A549 (cell line): ENCODE measurements around the gene CYP4X1.

Source experiments
- CHD2 ChIP-seq: fragments of 150-350 bp; IDR thresholded peaks from 2 replicates; pipeline ENCODE4 v1.6.1; 2014; ENCODE audit warnings: low read length; ENCODE audit not compliant: partially characterized antibody
- ELK1 ChIP-seq: fragments of 150-350 bp; IDR thresholded peaks from 2 replicates; pipeline ENCODE4 v1.6.1; 2014; ENCODE audit warnings: low read depth, mild to moderate bottlenecking, low read length
- EP300 ChIP-seq, 2 experiments: fragments of >200 bp; sonication (Bioruptor Twin); formaldehyde crosslinking; IDR thresholded peaks; 2 replicates in 1 of 2; 3 replicates in 1 of 2; pipeline ENCODE4 v1.6.1; 2016 to 2017
- HMGXB4 ChIP-seq: fragments of 250-450 bp; sonication (Bioruptor Pico); IDR thresholded peaks from 2 replicates; pipeline ENCODE4 v1.5.0; 2021; ENCODE audit warnings: mild to moderate bottlenecking, moderate library complexity, borderline replicate concordance
- JUN ChIP-seq, 2 experiments: fragments of >200 bp; sonication (Bioruptor Twin); formaldehyde crosslinking; IDR thresholded peaks; 2 replicates in 1 of 2; 3 replicates in 1 of 2; pipeline ENCODE4 v1.6.1; 2016 to 2017
- MAZ ChIP-seq: fragments of 150-350 bp; IDR thresholded peaks from 2 replicates; pipeline ENCODE4 v1.6.1; 2014; ENCODE audit warnings: antibody characterized with exemption, low read depth, low read length, borderline replicate concordance
- NPAS2 ChIP-seq: fragments of 250-450 bp; sonication (Bioruptor Pico); IDR thresholded peaks from 2 replicates; pipeline ENCODE4 v1.8.0; 2022; ENCODE audit warnings: mild to moderate bottlenecking, moderate library complexity, borderline replicate concordance
- POLR2A ChIP-seq: IDR thresholded peaks from 2 replicates; pipeline ENCODE4 v1.6.1; 2012; ENCODE audit warnings: mild to moderate bottlenecking, low read length
- POLR2AphosphoS2 ChIP-seq: conservative IDR thresholded peaks from 2 replicates; pipeline ENCODE4 v1.6.1; 2012; ENCODE audit warnings: low read length, improper control_type of control experiment, inconsistent platforms
- RCOR1 ChIP-seq: fragments of 150-350 bp; IDR thresholded peaks from 2 replicates; pipeline ENCODE4 v1.6.1; 2014; ENCODE audit warnings: antibody characterized with exemption, low read length, low read depth
- RFX5 ChIP-seq: fragments of 450-650 bp; IDR thresholded peaks from 2 replicates; pipeline ENCODE4 v1.7.1; 2014; ENCODE audit warnings: antibody characterized with exemption, mild to moderate bottlenecking, moderate library complexity
- USF2 ChIP-seq: fragments of 450-650 bp; IDR thresholded peaks from 2 replicates; pipeline ENCODE4 v1.6.1; 2014; ENCODE audit warnings: antibody characterized with exemption
- ZNF302 ChIP-seq: fragments of 250-450 bp; sonication (Bioruptor Pico); IDR thresholded peaks from 2 replicates; pipeline ENCODE4 v1.9.0; 2021; ENCODE audit warnings: inconsistent platforms, mild to moderate bottlenecking, moderate library complexity
- TF ChIP-seq, protein P1 (sequence below): fragments of >200 bp; sonication (Bioruptor Twin); formaldehyde crosslinking; IDR thresholded peaks from 3 replicates; pipeline ENCODE4 v1.5.1; 2016

DNA sequence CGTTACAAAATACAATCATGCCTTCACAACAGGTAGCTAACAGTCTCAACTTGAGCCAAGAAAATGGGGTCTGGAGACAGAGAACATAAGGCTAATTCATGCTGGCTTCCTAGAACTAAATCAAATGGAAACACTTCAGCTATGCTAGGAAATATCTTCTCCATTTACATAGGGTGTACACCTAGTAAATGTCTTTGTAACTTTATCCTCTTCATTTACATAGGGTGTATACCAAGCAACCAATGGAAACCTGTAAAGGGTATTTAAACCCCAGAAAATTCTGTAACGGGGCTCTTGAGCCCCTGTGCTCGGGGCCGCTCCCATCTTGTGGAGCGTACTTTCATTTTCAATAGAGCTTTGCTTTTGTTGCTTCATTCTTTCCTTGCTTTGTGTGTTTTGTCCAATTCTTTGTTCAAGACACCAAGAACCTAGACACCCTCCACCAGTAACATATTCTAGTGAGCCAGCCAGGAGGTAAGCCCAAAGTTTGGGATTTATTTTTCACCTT lies 19.5 kb upstream of the CYP4X1 start:
- TF ChIP-seq, protein P1, sequence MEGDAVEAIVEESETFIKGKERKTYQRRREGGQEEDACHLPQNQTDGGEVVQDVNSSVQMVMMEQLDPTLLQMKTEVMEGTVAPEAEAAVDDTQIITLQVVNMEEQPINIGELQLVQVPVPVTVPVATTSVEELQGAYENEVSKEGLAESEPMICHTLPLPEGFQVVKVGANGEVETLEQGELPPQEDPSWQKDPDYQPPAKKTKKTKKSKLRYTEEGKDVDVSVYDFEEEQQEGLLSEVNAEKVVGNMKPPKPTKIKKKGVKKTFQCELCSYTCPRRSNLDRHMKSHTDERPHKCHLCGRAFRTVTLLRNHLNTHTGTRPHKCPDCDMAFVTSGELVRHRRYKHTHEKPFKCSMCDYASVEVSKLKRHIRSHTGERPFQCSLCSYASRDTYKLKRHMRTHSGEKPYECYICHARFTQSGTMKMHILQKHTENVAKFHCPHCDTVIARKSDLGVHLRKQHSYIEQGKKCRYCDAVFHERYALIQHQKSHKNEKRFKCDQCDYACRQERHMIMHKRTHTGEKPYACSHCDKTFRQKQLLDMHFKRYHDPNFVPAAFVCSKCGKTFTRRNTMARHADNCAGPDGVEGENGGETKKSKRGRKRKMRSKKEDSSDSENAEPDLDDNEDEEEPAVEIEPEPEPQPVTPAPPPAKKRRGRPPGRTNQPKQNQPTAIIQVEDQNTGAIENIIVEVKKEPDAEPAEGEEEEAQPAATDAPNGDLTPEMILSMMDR, result no peak
- no peak for TF ChIP-seq RCOR1
- no peak for TF ChIP-seq NPAS2
- no peak for TF ChIP-seq EP300 (IDR thresholded peaks at IDR 0.05)
- TF ChIP-seq JUN (IDR thresholded peaks at IDR 0.05), result no peak
- no peak for TF ChIP-seq HMGXB4
- no peak for TF ChIP-seq POLR2AphosphoS2
- no peak for TF ChIP-seq ZNF302 (CRISPR knock-in tag)
- no peak for TF ChIP-seq USF2
- no peak for TF ChIP-seq CHD2
- no peak for TF ChIP-seq POLR2A
- no peak for TF ChIP-seq ELK1
- TF ChIP-seq MAZ, result no peak
- no peak for TF ChIP-seq RFX5
